Mesenchymal stem cell (in vitro differentiated cells and primary cell): ENCODE measurements around the gene TMEM51.

Experiments
- DNase-seq: peaks from one replicate; pipeline ENCODE4 v3.0.0-alpha.2; 2013
- H2AFZ ChIP-seq: one replicate; pipeline ENCODE4 v1.6.1; 2013; ENCODE audit warnings: low read depth, mild to moderate bottlenecking, control low read depth, inconsistent platforms, low read length, moderate library complexity
- H2AK5ac ChIP-seq: 2 replicates; pipeline ENCODE4 v1.6.1; 2013; ENCODE audit warnings: low read length, moderate library complexity, mild to moderate bottlenecking, inconsistent platforms; ENCODE audit not compliant: severe bottlenecking
- H2BK120ac ChIP-seq: one replicate; pipeline ENCODE4 v1.6.1; 2013; ENCODE audit warnings: low read depth, mild to moderate bottlenecking, inconsistent platforms, low read length, moderate library complexity
- H2BK12ac ChIP-seq, 2 experiments: one replicate each; pipeline ENCODE4 v1.6.1; 2013; ENCODE audit warnings: inconsistent platforms in 2 of 2, low read length in 2 of 2, mild to moderate bottlenecking in 2 of 2, moderate library complexity in 2 of 2, control low read depth in 1 of 2
- H2BK15ac ChIP-seq: one replicate; pipeline ENCODE4 v1.6.1; 2013; ENCODE audit warnings: mild to moderate bottlenecking, low read depth, inconsistent platforms; ENCODE audit not compliant: poor library complexity, severe bottlenecking
- H2BK5ac ChIP-seq: 2 replicates; pipeline ENCODE4 v1.6.1; 2013; ENCODE audit warnings: low read depth, mild to moderate bottlenecking, low read length, control low read depth, inconsistent platforms; ENCODE audit not compliant: poor library complexity, severe bottlenecking
- H3K14ac ChIP-seq, 2 experiments: one replicate each; pipeline ENCODE4 v1.6.1; 2013; ENCODE audit warnings: inconsistent platforms in 2 of 2, low read length in 2 of 2, control low read depth in 1 of 2, mild to moderate bottlenecking in 1 of 2, moderate library complexity in 1 of 2
- H3K18ac ChIP-seq, 2 experiments: one replicate each; pipeline ENCODE4 v1.6.1; 2013; ENCODE audit warnings: inconsistent platforms in 2 of 2, low read length in 2 of 2, control low read depth in 1 of 2, low read depth in 1 of 2, mild to moderate bottlenecking in 1 of 2
- H3K23ac ChIP-seq, 2 experiments: one replicate each; pipeline ENCODE4 v1.6.1; 2013; ENCODE audit warnings: inconsistent platforms in 2 of 2, low read length in 2 of 2, mild to moderate bottlenecking in 2 of 2, moderate library complexity in 2 of 2, control low read depth in 1 of 2
- H3K27ac ChIP-seq: 2 replicates; pipeline ENCODE4 v1.5.1; 2013; ENCODE audit warnings: mild to moderate bottlenecking, moderate library complexity, low read length, control low read depth, inconsistent platforms; ENCODE audit not compliant: poor library complexity, severe bottlenecking
- H3K27me3 ChIP-seq, 2 experiments: 2 replicates each; pipeline versions ENCODE4 v1.6.1 to v1.7.0; 2013; ENCODE audit warnings: low read length in 2 of 2, mild to moderate bottlenecking in 2 of 2, moderate library complexity in 2 of 2, control low read depth in 1 of 2, inconsistent platforms in 1 of 2; ENCODE audit not compliant: control insufficient read depth in 1 of 2, insufficient read depth in 1 of 2
- H3K36me3 ChIP-seq, 2 experiments: 2 replicates each; pipeline versions ENCODE4 v1.6.1 to v1.7.0; 2013; ENCODE audit warnings: low read length in 2 of 2, control low read depth in 1 of 2, inconsistent platforms in 1 of 2, low read depth in 1 of 2, mild to moderate bottlenecking in 1 of 2; ENCODE audit not compliant: insufficient read depth in 2 of 2, control insufficient read depth in 1 of 2
- H3K4ac ChIP-seq, 2 experiments: one replicate each; pipeline ENCODE4 v1.6.1; 2013; ENCODE audit warnings: inconsistent platforms in 2 of 2, low read length in 2 of 2, mild to moderate bottlenecking in 2 of 2, moderate library complexity in 2 of 2, control low read depth in 1 of 2, low read depth in 1 of 2
- H3K4me1 ChIP-seq: 2 replicates; pipeline ENCODE4 v1.6.1; 2013; ENCODE audit warnings: low read depth, low read length, control low read depth; ENCODE audit not compliant: control insufficient read depth, insufficient read depth
- H3K4me2 ChIP-seq: 2 replicates; pipeline ENCODE4 v1.6.1; 2013; ENCODE audit warnings: low read length, mild to moderate bottlenecking, inconsistent platforms; ENCODE audit not compliant: poor library complexity, severe bottlenecking
- H3K4me3 ChIP-seq, 2 experiments: 2 replicates each; pipeline versions ENCODE4 v1.5.1 to v1.7.0; 2013; ENCODE audit warnings: low read length in 2 of 2, mild to moderate bottlenecking in 2 of 2, control low read depth in 1 of 2, low read depth in 1 of 2; ENCODE audit not compliant: insufficient read depth in 1 of 2
- H3K79me1 ChIP-seq: replicated peaks from 2 replicates; pipeline ENCODE4 v1.6.1; 2013; ENCODE audit warnings: mild to moderate bottlenecking, control low read depth, low read length, inconsistent platforms; ENCODE audit not compliant: poor library complexity, severe bottlenecking
- H3K9ac ChIP-seq: 2 replicates; pipeline ENCODE4 v1.7.0; 2013; ENCODE audit warnings: mild to moderate bottlenecking, low read length, moderate library complexity
- H3K9me3 ChIP-seq: 2 replicates; pipeline ENCODE4 v1.7.0; 2013; ENCODE audit warnings: mild to moderate bottlenecking, low read length; ENCODE audit not compliant: control insufficient read depth
- H4K8ac ChIP-seq: one replicate; pipeline ENCODE4 v1.6.1; 2013; ENCODE audit warnings: inconsistent platforms, mild to moderate bottlenecking, low read length, moderate library complexity
- H4K91ac ChIP-seq: one replicate; pipeline ENCODE4 v1.6.1; 2013; ENCODE audit warnings: mild to moderate bottlenecking, low read length, inconsistent platforms
- WGBS: methylation state at CpG from one replicate; pipeline ENCODE4 v1.1.7; 2013; ENCODE audit warnings: mixed read lengths; 5-methylcytosine and 5-hydroxymethylcytosine counted together

Gene TMEM51

DNA sequence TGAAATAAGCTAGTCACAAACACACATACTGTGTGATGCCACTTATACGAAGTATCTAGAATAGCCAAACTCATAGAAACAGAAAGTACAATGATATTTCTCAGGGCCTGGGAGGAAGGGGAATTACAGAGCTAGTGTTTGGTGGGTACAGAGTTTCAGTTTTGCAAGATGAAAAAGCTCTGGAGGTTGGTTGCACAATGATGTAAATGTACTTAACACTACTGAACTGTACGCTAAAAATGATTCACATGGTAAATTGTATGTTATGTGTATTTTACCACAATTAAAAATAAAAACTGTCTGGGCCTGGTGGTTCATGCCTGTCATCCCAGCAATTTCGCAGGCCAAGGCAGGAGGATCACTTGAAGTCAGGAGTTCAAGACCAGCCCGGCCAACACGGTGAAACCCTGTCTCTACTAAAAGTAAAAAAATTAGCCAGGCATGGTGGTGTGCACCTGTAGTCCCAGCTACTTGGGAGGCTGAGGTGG, 78.2 kb downstream of the TMEM51 start:
- no peak overlapping the region for H3K23ac ChIP-seq
- H3K4ac ChIP-seq: no peak overlapping the region
- H2AFZ ChIP-seq: no peak overlapping the region
- H3K79me1 ChIP-seq: no peaks in the 10 kb centered on the region
- peaks cover 0 to 18% of the 10 kb centered on the region in 2 experiments for H3K27me3 ChIP-seq
- no peak overlapping the region for H3K4me2 ChIP-seq
- peaks cover 7% of the 10 kb centered on the region for H3K4me1 ChIP-seq
- H3K9ac ChIP-seq: no peak overlapping the region
- H3K14ac ChIP-seq: no peak overlapping the region
- H2AK5ac ChIP-seq: no peak overlapping the region
- H2BK15ac ChIP-seq: no peak overlapping the region
- no peak overlapping the region for H4K8ac ChIP-seq
- DNase-seq: peak; percentile 28
- H2BK5ac ChIP-seq: no peak overlapping the region
- no peak overlapping the region for H3K4me3 ChIP-seq
- no peak overlapping the region for H3K27ac ChIP-seq
- H3K18ac ChIP-seq: no peak overlapping the region
- no peak overlapping the region for H2BK12ac ChIP-seq
- H3K9me3 ChIP-seq: no peaks in the 10 kb centered on the region
- no peaks in the 10 kb centered on the region for H3K36me3 ChIP-seq
- H2BK120ac ChIP-seq: no peak overlapping the region
- no peak overlapping the region for H4K91ac ChIP-seq
- 51% methylated on average over 3 of the region's 5 CpGs for WGBS

DNA sequence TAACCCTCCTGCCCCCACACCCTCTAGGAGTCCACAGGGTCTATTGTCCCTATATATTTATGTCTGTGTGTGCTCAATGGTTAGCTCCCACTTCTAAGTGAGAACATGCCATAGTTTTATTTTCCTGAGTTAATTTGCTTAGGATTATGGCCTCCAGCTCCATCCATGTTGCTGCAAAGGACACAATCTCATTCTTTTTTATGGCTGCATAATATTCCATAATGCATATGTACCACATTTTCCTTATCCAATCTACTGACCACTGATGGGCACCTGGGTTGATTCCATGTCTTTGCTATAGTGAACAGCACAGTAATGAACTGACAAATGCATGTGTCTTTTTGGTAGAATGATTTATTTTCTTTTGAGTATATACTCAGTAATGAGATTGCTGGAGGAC, 80.1 kb downstream of the TMEM51 start:
- H4K8ac ChIP-seq: no peak overlapping the region
- no peaks in the 10 kb centered on the region for H3K4me1 ChIP-seq
- no peaks in the 10 kb centered on the region for H3K36me3 ChIP-seq
- peaks cover 0 to 12% of the 10 kb centered on the region in 2 experiments for H3K27me3 ChIP-seq
- no peak overlapping the region for H2BK120ac ChIP-seq
- no peak overlapping the region for H3K27ac ChIP-seq
- no peak overlapping the region for H2BK15ac ChIP-seq
- H3K9me3 ChIP-seq: no peaks in the 10 kb centered on the region
- no peak overlapping the region for H3K4me2 ChIP-seq
- H2BK12ac ChIP-seq: no peak overlapping the region
- H3K4ac ChIP-seq: no peak overlapping the region
- H3K9ac ChIP-seq: no peak overlapping the region
- DNase-seq: no peak
- H2AK5ac ChIP-seq: no peak overlapping the region
- H3K79me1 ChIP-seq: no peaks in the 10 kb centered on the region
- H3K14ac ChIP-seq: no peak overlapping the region
- no peak overlapping the region for H3K4me3 ChIP-seq
- no peak overlapping the region for H2BK5ac ChIP-seq
- no peak overlapping the region for H2AFZ ChIP-seq
- H4K91ac ChIP-seq: no peak overlapping the region
- H3K18ac ChIP-seq: no peak overlapping the region
- no peak overlapping the region for H3K23ac ChIP-seq

DNA sequence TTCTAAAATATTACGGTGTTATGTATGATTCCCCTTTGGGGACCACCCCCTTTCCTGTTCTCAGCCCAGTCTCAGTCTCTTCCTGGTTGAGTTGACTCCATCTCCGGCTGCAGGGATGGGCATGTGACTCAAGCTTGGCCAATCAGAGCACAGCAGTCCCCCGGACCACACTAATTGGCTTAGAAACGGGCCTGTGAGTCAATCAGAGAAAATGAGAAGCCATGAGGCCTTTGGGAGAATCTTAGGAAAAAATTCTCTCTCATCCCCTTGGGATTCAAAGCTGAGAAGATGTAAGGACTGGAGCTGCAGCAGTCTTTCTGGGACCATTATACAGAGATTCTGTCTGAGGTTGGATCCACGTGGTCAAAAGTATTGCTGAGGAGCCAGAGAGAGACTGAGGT, 82.8 kb downstream of the TMEM51 start:
- H3K9ac ChIP-seq: no peak overlapping the region
- H4K91ac ChIP-seq: no peak overlapping the region
- H2BK12ac ChIP-seq: no peak overlapping the region
- no peaks in the 10 kb centered on the region for H3K4me1 ChIP-seq
- H3K9me3 ChIP-seq: no peaks in the 10 kb centered on the region
- H3K79me1 ChIP-seq: no peaks in the 10 kb centered on the region
- H2BK15ac ChIP-seq: no peak overlapping the region
- H3K23ac ChIP-seq: no peak overlapping the region
- no peaks in the 10 kb centered on the region for H3K36me3 ChIP-seq
- no peak overlapping the region for H4K8ac ChIP-seq
- H2AFZ ChIP-seq: no peak overlapping the region
- H3K4ac ChIP-seq: no peak overlapping the region
- DNase-seq: no peak
- H3K4me2 ChIP-seq: no peak overlapping the region
- peaks cover 0 to 13% of the 10 kb centered on the region in 2 experiments for H3K27me3 ChIP-seq
- no peak overlapping the region for H2BK5ac ChIP-seq
- no peak overlapping the region for H3K27ac ChIP-seq
- H2BK120ac ChIP-seq: no peak overlapping the region
- H3K4me3 ChIP-seq: no peak overlapping the region
- H3K14ac ChIP-seq: no peak overlapping the region
- no peak overlapping the region for H3K18ac ChIP-seq
- 82% methylated on average over 5 of the region's 5 CpGs for WGBS
- no peak overlapping the region for H2AK5ac ChIP-seq

DNA sequence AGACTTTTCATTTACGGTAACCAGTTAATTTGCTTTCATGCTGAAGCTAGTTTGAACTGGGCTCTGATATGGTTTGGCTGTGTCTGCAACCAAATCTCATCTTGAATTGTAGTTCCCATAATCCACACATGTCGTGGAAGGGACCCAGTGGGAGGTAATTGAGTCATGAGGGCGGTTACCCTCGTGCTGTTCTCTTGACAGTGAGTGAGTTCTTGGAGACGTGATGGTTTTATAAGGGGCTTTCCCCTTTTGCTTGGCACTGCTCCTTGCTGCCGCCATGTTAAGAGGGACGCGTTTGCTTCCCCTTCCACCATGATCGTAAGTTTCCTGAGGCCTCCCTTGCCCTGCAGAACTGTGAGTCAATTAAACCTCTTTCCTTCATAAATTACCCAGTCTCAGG, 83.2 kb downstream of the TMEM51 start:
- Histone ChIP-seq H3K23ac (no peak overlapping the region), H3K4me2 (no peak overlapping the region), H3K4me1 (no peaks in the 10 kb centered on the region), H2BK5ac (no peak overlapping the region), H3K18ac (no peak overlapping the region), H3K9me3 (no peaks in the 10 kb centered on the region), H2AK5ac (no peak overlapping the region), H3K9ac (no peak overlapping the region), H3K27ac (no peak overlapping the region), H2BK15ac (no peak overlapping the region), H4K8ac (no peak overlapping the region), H3K79me1 (no peaks in the 10 kb centered on the region), H3K36me3 (no peaks in the 10 kb centered on the region), H2BK12ac (no peak overlapping the region), H2BK120ac (no peak overlapping the region), H3K4ac (no peak overlapping the region), H3K14ac (no peak overlapping the region), H2AFZ (no peak overlapping the region), H4K91ac (no peak overlapping the region), H3K27me3 (peaks cover 0 to 17% of the 10 kb centered on the region in 2 experiments), H3K4me3 (no peak overlapping the region)
- WGBS: 90% methylated on average over 9 of the region's 9 CpGs
- no peak for DNase-seq
